K562 (cell line): ENCODE measurements around the gene ZNRF3. TPM values are rescaled to one million over a fixed set of nuclear protein-coding genes. Genes with fewer than 3 reads are reported as not detected.

Source experiments
- ATAC-seq: fragments of 200-7000 bp; cut with Tn5 transposase; 3 replicates; pipeline ENCODE4 v1.9.1; 2020; ENCODE audit warnings: moderate library complexity
- BruUV-seq: library from RNA; stranded (reverse); fragments of 400-500 nt; replicated peaks from 2 replicates; lab custom pipeline; 2021; lab: Mats Ljungman, UMichigan
- CTCF ChIA-PET: fragments of 300-600 bp; formaldehyde crosslinking; extraction: SDS; loops from one replicate; lab custom pipeline; 2021; ENCODE audit warnings: low intra/inter-chr PET ratio; lab: Yijun Ruan, JAX
- POLR2A ChIA-PET: fragments of 300-600, 350-650 bp; sonication (Branson Sonifier 250); formaldehyde crosslinking; extraction: SDS; loops from one replicate; lab custom pipeline; 2021; ENCODE audit warnings: antibody characterized with exemption, inconsistent platforms; lab: Yijun Ruan, JAX
- DNase-seq, 4 experiments: peaks; one replicate each; pipeline versions ENCODE4 v3.0.0 to v3.0.0-alpha.2; 2011 to 2018; ENCODE audit warnings: low spot score in 3 of 4, mixed read lengths in 3 of 4; ENCODE audit errors: extremely low read depth in 1 of 4
- FAIRE-seq: peaks from 2 replicates; lab custom pipeline; 2011; peaks lifted over from hg19 to GRCh38; lab: Jason Lieb, UNC
- H2AFZ ChIP-seq: 2 replicates; pipeline ENCODE4 v1.6.0; 2011; ENCODE audit warnings: low read depth, low read length, control low read depth, inconsistent platforms
- H3K27ac ChIP-seq: fragments of 200-600 bp; 3 replicates; pipeline ENCODE4 v1.8.0; 2011; ENCODE audit warnings: low read depth, mild to moderate bottlenecking, control low read depth, inconsistent platforms, low read length, moderate library complexity, mixed read lengths; ENCODE audit errors: extremely low read depth
- H3K27me3 ChIP-seq, 2 experiments: fragments of 300-600 bp in 1 of 2; 2 replicates in 1 of 2; 3 replicates in 1 of 2; pipeline versions ENCODE4 v1.6.0 to v1.8.0; 2011; ENCODE audit warnings: inconsistent platforms in 2 of 2, low read length in 2 of 2, mild to moderate bottlenecking in 1 of 2, mixed read lengths in 1 of 2, moderate library complexity in 1 of 2; ENCODE audit not compliant: control insufficient read depth in 2 of 2, insufficient read depth in 2 of 2
- H3K36me3 ChIP-seq: fragments of 300-600 bp; 3 replicates; pipeline ENCODE4 v1.8.0; 2011; ENCODE audit warnings: mild to moderate bottlenecking, low read length, inconsistent platforms; ENCODE audit not compliant: control insufficient read depth, insufficient read depth
- H3K4me1 ChIP-seq, 2 experiments: fragments of 200-600 bp in 1 of 2; replicated peaks in 1 of 2; 2 replicates in 1 of 2; 3 replicates in 1 of 2; pipeline versions ENCODE4 v1.5.1 to v1.8.0; 2011; ENCODE audit warnings: inconsistent platforms in 2 of 2, low read length in 2 of 2, mild to moderate bottlenecking in 1 of 2, mixed read lengths in 1 of 2, moderate library complexity in 1 of 2; ENCODE audit not compliant: control insufficient read depth in 2 of 2, insufficient read depth in 2 of 2
- H3K4me2 ChIP-seq: 2 replicates; pipeline ENCODE4 v1.6.1; 2011; ENCODE audit warnings: low read length, control low read depth, inconsistent platforms, mixed read lengths; ENCODE audit not compliant: insufficient read depth
- H3K4me3 ChIP-seq: fragments of 200-600 bp; sonication (generic), shearing (Covaris generic); 2 replicates; pipeline ENCODE4 v1.5.1; 2016; ENCODE audit warnings: control low read depth, inconsistent platforms
- H3K79me2 ChIP-seq: fragments of 200-600 bp; 3 replicates; pipeline ENCODE4 v1.8.0; 2011; ENCODE audit warnings: low read length, inconsistent platforms; ENCODE audit not compliant: control insufficient read depth, insufficient read depth
- H3K9ac ChIP-seq, 2 experiments: 2 replicates each; pipeline versions ENCODE4 v1.6.0 to v1.6.1; 2011; ENCODE audit warnings: low read depth in 2 of 2, low read length in 2 of 2, control low read depth in 1 of 2, inconsistent platforms in 1 of 2, mild to moderate bottlenecking in 1 of 2, mixed read lengths in 1 of 2; ENCODE audit not compliant: insufficient read depth in 1 of 2
- H3K9me1 ChIP-seq: one replicate; pipeline ENCODE4 v1.6.0; 2011; ENCODE audit warnings: inconsistent platforms, mild to moderate bottlenecking, low read length, moderate library complexity; ENCODE audit not compliant: control insufficient read depth, insufficient read depth
- H3K9me3 ChIP-seq: replicated peaks from 2 replicates; pipeline ENCODE4 v1.5.1; 2011; ENCODE audit warnings: low read depth, low read length, inconsistent platforms; ENCODE audit not compliant: control insufficient read depth, insufficient read depth
- H4K20me1 ChIP-seq: replicated peaks from 2 replicates; pipeline ENCODE4 v1.6.1; 2011; ENCODE audit warnings: low read length, inconsistent platforms, mixed read lengths; ENCODE audit not compliant: control insufficient read depth, insufficient read depth
- CBX2 ChIP-seq: fragments of 200-600 bp; sonication (generic); IDR thresholded peaks from one replicate; pipeline ENCODE4 v1.6.1; 2012; ENCODE audit warnings: mild to moderate bottlenecking, low read length, inconsistent platforms; ENCODE audit not compliant: insufficient read depth, poor library complexity, severe bottlenecking
- ERF ChIP-seq: fragments of 450-650 bp; formaldehyde crosslinking; IDR thresholded peaks from 2 replicates; pipeline ENCODE4 v1.4.0; 2020; ENCODE audit warnings: mild to moderate bottlenecking, mixed read lengths
- GABPA ChIP-seq: fragments of 200-800 bp; sonication (Bioruptor generic); conservative IDR thresholded peaks from 2 replicates; pipeline ENCODE4 v1.6.1; 2016; ENCODE audit warnings: low read depth, missing genetic modification characterization, missing compliant biosample characterization
- GTF2F1 ChIP-seq: IDR thresholded peaks from 2 replicates; pipeline ENCODE4 v1.6.1; 2011; ENCODE audit warnings: low read depth, low read length, improper control_type of control experiment
- LEF1 ChIP-seq: fragments of 450-650 bp; IDR thresholded peaks from 2 replicates; pipeline ENCODE4 v1.6.1; 2016; ENCODE audit warnings: mild to moderate bottlenecking
- MYBL2 ChIP-seq, 2 experiments: fragments of 450-650 bp in 1 of 2; sonication (generic) in 1 of 2; formaldehyde crosslinking in 1 of 2; IDR thresholded peaks; 2 replicates each; pipeline versions ENCODE4 v1.6.1 to v1.8.1; 2017 to 2022; ENCODE audit warnings: borderline replicate concordance in 1 of 2, inconsistent platforms in 1 of 2, low read depth in 1 of 2, mild to moderate bottlenecking in 1 of 2, missing genetic modification reagents in 1 of 2, moderate library complexity in 1 of 2
- SMARCE1 ChIP-seq: fragments of 450-650 bp; IDR thresholded peaks from 2 replicates; pipeline ENCODE4 v1.7.1; 2016; ENCODE audit warnings: mild to moderate bottlenecking
- TAF1 ChIP-seq: IDR thresholded peaks from 2 replicates; pipeline ENCODE4 v1.6.1; 2011; ENCODE audit warnings: mild to moderate bottlenecking, low read length, moderate library complexity; ENCODE audit not compliant: insufficient read depth, control insufficient read depth, severe bottlenecking; ENCODE audit errors: extremely low read depth
- TAF7 ChIP-seq: fragments of 450-650 bp; IDR thresholded peaks from 2 replicates; pipeline ENCODE4 v1.6.1; 2016; ENCODE audit warnings: missing genetic modification characterization, missing compliant biosample characterization
- TGIF2 ChIP-seq: sonication (generic); formaldehyde crosslinking; IDR thresholded peaks from 2 replicates; pipeline ENCODE4 v1.8.1; 2022; ENCODE audit warnings: mild to moderate bottlenecking, missing genetic modification reagents, moderate library complexity
- YY1 ChIP-seq, 3 experiments: IDR thresholded peaks; 2 replicates each; pipeline ENCODE4 v1.6.1; 2011; ENCODE audit warnings: low read length in 2 of 3, mild to moderate bottlenecking in 2 of 3, moderate library complexity in 2 of 3, borderline replicate concordance in 1 of 3, control low read depth in 1 of 3, low read depth in 1 of 3; ENCODE audit not compliant: insufficient read depth in 3 of 3, insufficient replicate concordance in 2 of 3, control insufficient read depth in 1 of 3, insufficient read length in 1 of 3; ENCODE audit errors: extremely low read depth in 1 of 3
- ZFP30 ChIP-seq: fragments of 250-450 bp; sonication (Bioruptor Pico); IDR thresholded peaks from 2 replicates; pipeline ENCODE4 v1.8.0; 2022; ENCODE audit warnings: moderate library complexity, mild to moderate bottlenecking, inconsistent platforms, borderline replicate concordance
- ZNF436 ChIP-seq: fragments of 250-450, 450-650 bp; sonication (Bioruptor Pico); formaldehyde crosslinking; IDR thresholded peaks from 2 replicates; pipeline ENCODE4 v1.7.0; 2020; ENCODE audit warnings: mild to moderate bottlenecking
- WGBS: fragments of 100-300 bp; shearing (Covaris generic); methylation state at CpG from one replicate; pipeline ENCODE4 v1.1.6; 2016; ENCODE audit warnings: low coverage, mixed read lengths; ENCODE audit not compliant: insufficient coverage; ENCODE audit errors: missing lambda C conversion rate; 5-methylcytosine and 5-hydroxymethylcytosine counted together
- in situ Hi-C: fragments of 300-500 bp; cut with MboI; formaldehyde crosslinking; loops from 4 replicates; pipeline ENCODE4 v1.15.0; 2018; ENCODE audit warnings: inconsistent platforms, mixed read lengths
- intact Hi-C: fragments of 100-400 bp; cut with micrococcal nuclease; formaldehyde crosslinking; loops from 2 replicates; pipeline ENCODE4 v1.14.2; 2022
- polyA plus RNA-seq, 8 experiments: library from polyadenylated mRNA; depleted of rRNA in 4 of 8; stranded (reverse) in 5 of 8; unstranded in 3 of 8; fragments of >200 nt; fragmentation: Nextera tagmentation in 2 of 8; fragmentation: Illumina TruSeq in 1 of 8; extraction: Ambion mirVana in 2 of 8; extraction: Trizol in 1 of 8; gene quantifications; 2 replicates each; pipeline versions ENCODE4 v1.2.1 to v1.2.3, GENCODE V29; 2011 to 2014; ENCODE audit warnings: inconsistent platforms in 1 of 8, missing spikeins in 1 of 8
- total RNA-seq, 7 experiments: library from RNA; depleted of rRNA in 6 of 7; stranded (reverse); fragments of >200 nt in 6 of 7; fragmentation: Illumina TruSeq in 2 of 7; extraction: Trizol in 2 of 7; gene quantifications; 2 replicates each; pipeline versions ENCODE4 v1.2.1 to v1.2.3, GENCODE V29; 2011 to 2021; ENCODE audit warnings: low replicate concordance in 1 of 7
- TF ChIP-seq, protein P1 (sequence below): fragments of 250-450 bp; sonication (Bioruptor Pico); IDR thresholded peaks from 2 replicates; pipeline ENCODE4 v1.4.0; 2020; ENCODE audit warnings: mild to moderate bottlenecking, moderate library complexity
- TF ChIP-seq, protein P2 (sequence below): fragments of 250-450 bp; sonication (Bioruptor Pico); IDR thresholded peaks from 2 replicates; pipeline ENCODE4 v1.5.0; 2022; ENCODE audit warnings: mild to moderate bottlenecking

Gene ZNRF3
- total and polyA plus RNA-seq, 9 of the 15 experiments (the other 6 are each of a cell fraction or from before 2014, with no cell fraction given) = 0.41 to 5.9 (median 1.7) TPM

DNA sequence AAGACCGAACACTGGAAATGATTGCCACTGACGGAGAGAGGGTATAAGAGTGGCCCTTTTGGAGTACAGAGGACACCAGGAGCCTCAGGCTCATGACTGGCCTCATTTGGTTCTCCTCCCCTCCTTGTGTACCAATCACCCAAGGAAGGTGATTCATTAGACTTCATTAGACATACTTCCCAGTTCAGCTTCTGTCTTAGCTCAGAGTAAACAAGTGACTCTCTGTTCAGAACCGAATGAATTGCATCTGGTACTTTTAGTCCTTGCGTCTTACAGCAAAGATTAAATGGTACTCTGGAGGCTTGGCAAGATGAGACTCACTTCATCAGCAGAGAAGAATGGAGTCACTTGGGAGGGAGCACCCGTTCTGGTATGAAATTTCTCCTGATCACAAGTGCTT lies 75.2 kb downstream of the ZNRF3 start:
- H3K27ac ChIP-seq = no peak overlapping the region
- no TSS peak for BruUV-seq
- FAIRE-seq (no peak), ATAC-seq (no peak), DNase-seq (no peak)
- H3K4me2 ChIP-seq = no peak overlapping the region
- H3K4me3 ChIP-seq = no peak overlapping the region
- H3K9me1 ChIP-seq = no peaks in the 10 kb centered on the region
- CTCF ChIA-PET = no interaction called here
- WGBS = 47% methylated on average over 4 of the region's 5 CpGs
- peaks cover 3% of the 10 kb centered on the region; the same call in 1 of the 2 replicates for H4K20me1 ChIP-seq
- intact Hi-C loops = loop anchor here (10.0 kb wide), 1 partner anchor 104 kb away; no protein-coding TSS in a partner anchor
- H3K79me2 ChIP-seq = no peaks in the 10 kb centered on the region; the same call in 2 of the 3 replicates
- H3K9ac ChIP-seq = no peak overlapping the region
- H3K27me3 ChIP-seq = no peaks in the 10 kb centered on the region
- H3K4me1 ChIP-seq = peaks cover 0 to 4% of the 10 kb centered on the region in 2 experiments; a peak in 2 of 5 replicates
- POLR2A ChIA-PET = interaction anchor here (1.1 to 1.2 kb wide), 2 partner anchors 23 to 41 kb away, joined by 3 read pairs; no protein-coding TSS in a partner anchor
- in situ Hi-C loops = no loop called here
- no peak overlapping the region for H2AFZ ChIP-seq
- 0 out of 3 replicates have a peak, but pooled peaks cover 5% of the 10 kb centered on the region for H3K36me3 ChIP-seq
- H3K9me3 ChIP-seq = no peaks in the 10 kb centered on the region
- TF ChIP-seq YY1 (IDR thresholded peaks at IDR 0.05; ENCODE audit: borderline replicate concordance in 1 of 3, control insufficient read depth in 1 of 3, extremely low read depth in 1 of 3, insufficient read depth in 3 of 3, insufficient read length in 1 of 3, insufficient replicate concordance in 2 of 3, low read depth in 1 of 3, low read length in 2 of 3) (no peak), TAF7 (tag) (no peak), CBX2 (no peak), GABPA (tag) (no peak), GTF2F1 (no peak), SMARCE1 (no peak), LEF1 (no peak), TAF1 (no peak), MYBL2 (IDR thresholded peaks at IDR 0.05; ENCODE audit: low read depth) (no peak), MYBL2 (CRISPR knock-in tag; IDR thresholded peaks at IDR 0.05; ENCODE audit: borderline replicate concordance) (no peak), TGIF2 (CRISPR knock-in tag) (no peak), ZFP30 (CRISPR knock-in tag) (no peak), ZNF436 (CRISPR knock-in tag) (no peak), ERF (no peak)
- TF ChIP-seq, protein P1, sequence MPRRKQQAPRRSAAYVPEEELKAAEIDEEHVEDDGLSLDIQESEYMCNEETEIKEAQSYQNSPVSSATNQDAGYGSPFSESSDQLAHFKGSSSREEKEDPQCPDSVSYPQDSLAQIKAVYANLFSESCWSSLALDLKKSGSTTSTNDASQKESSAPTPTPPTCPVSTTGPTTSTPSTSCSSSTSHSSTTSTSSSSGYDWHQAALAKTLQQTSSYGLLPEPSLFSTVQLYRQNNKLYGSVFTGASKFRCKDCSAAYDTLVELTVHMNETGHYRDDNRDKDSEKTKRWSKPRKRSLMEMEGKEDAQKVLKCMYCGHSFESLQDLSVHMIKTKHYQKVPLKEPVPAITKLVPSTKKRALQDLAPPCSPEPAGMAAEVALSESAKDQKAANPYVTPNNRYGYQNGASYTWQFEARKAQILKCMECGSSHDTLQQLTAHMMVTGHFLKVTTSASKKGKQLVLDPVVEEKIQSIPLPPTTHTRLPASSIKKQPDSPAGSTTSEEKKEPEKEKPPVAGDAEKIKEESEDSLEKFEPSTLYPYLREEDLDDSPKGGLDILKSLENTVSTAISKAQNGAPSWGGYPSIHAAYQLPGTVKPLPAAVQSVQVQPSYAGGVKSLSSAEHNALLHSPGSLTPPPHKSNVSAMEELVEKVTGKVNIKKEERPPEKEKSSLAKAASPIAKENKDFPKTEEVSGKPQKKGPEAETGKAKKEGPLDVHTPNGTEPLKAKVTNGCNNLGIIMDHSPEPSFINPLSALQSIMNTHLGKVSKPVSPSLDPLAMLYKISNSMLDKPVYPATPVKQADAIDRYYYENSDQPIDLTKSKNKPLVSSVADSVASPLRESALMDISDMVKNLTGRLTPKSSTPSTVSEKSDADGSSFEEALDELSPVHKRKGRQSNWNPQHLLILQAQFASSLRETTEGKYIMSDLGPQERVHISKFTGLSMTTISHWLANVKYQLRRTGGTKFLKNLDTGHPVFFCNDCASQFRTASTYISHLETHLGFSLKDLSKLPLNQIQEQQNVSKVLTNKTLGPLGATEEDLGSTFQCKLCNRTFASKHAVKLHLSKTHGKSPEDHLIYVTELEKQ (CRISPR knock-in tag) = no peak
- TF ChIP-seq, protein P2, sequence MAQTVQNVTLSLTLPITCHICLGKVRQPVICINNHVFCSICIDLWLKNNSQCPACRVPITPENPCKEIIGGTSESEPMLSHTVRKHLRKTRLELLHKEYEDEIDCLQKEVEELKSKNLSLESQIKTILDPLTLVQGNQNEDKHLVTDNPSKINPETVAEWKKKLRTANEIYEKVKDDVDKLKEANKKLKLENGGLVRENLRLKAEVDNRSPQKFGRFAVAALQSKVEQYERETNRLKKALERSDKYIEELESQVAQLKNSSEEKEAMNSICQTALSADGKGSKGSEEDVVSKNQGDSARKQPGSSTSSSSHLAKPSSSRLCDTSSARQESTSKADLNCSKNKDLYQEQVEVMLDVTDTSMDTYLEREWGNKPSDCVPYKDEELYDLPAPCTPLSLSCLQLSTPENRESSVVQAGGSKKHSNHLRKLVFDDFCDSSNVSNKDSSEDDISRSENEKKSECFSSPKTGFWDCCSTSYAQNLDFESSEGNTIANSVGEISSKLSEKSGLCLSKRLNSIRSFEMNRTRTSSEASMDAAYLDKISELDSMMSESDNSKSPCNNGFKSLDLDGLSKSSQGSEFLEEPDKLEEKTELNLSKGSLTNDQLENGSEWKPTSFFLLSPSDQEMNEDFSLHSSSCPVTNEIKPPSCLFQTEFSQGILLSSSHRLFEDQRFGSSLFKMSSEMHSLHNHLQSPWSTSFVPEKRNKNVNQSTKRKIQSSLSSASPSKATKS (CRISPR knock-in tag) = no peak
